Vagina (tissue), 2 donors: Measurements from ENCODE around the gene F2RL3. TPM values are rescaled to one million over a fixed set of nuclear protein-coding genes. Genes with fewer than 3 reads are reported as not detected.

Source experiments
- DNase-seq, 2 donors: peaks; one replicate each; pipeline ENCODE4 v3.0.0-alpha.2; 2017; ENCODE audit errors: extremely low spot score in 2 of 2
- H3K27ac ChIP-seq: fragments of 200-600 bp; sonication (generic); one replicate; pipeline ENCODE4 v1.5.1; 2019
- H3K27me3 ChIP-seq: fragments of 200-600 bp; sonication (generic); one replicate; pipeline ENCODE4 v1.5.1; 2019
- H3K36me3 ChIP-seq, 2 donors: fragments of 200-600 bp; sonication (generic); one replicate each; pipeline ENCODE4 v1.5.1; 2017 to 2019
- H3K4me1 ChIP-seq: fragments of 200-600 bp; sonication (generic); one replicate; pipeline ENCODE4 v1.5.1; 2019
- H3K4me3 ChIP-seq, 2 donors: fragments of 200-600 bp; sonication (generic); 1 replicate in 1 of 2; 2 replicates in 1 of 2; pipeline ENCODE4 v1.5.1; 2016 to 2019
- H3K9me3 ChIP-seq: fragments of 200-600 bp; sonication (generic); one replicate; pipeline ENCODE4 v1.5.1; 2019
- POLR2A ChIP-seq, 2 donors: fragments of 450-650 bp; IDR thresholded peaks; one replicate each; pipeline ENCODE4 v1.6.1; 2017; ENCODE audit warnings: antibody characterized with exemption in 2 of 2, mild to moderate bottlenecking in 2 of 2, moderate library complexity in 2 of 2
- POLR2AphosphoS5 ChIP-seq, 2 donors: sonication (generic); formaldehyde crosslinking; IDR thresholded peaks; one replicate each; pipeline ENCODE4 v1.9.0; 2017; ENCODE audit warnings: antibody characterized with exemption in 2 of 2, mild to moderate bottlenecking in 2 of 2, low read depth in 1 of 2; ENCODE audit not compliant: insufficient read depth in 1 of 2
- intact Hi-C: fragments of 100-400 bp; cut with DNase I; formaldehyde crosslinking; loops from one replicate; pipeline ENCODE4 v1.15.1; 2023
- total RNA-seq: library from RNA; depleted of rRNA; stranded (reverse); fragments of >200 nt; gene quantifications from one replicate; pipeline ENCODE4 v1.2.3, GENCODE V29; 2016
- TF ChIP-seq, protein P1 (sequence below), 3 experiments: fragments of 450-650 bp in 2 of 3; fragments of 200-600 bp in 1 of 3; sonication (generic) in 1 of 3; IDR thresholded peaks; one replicate each; pipeline ENCODE4 v1.5.1; 2017 to 2019; ENCODE audit warnings: antibody characterized with exemption in 3 of 3, mild to moderate bottlenecking in 2 of 3, moderate library complexity in 2 of 3

F2RL3 gene
- total RNA-seq, 1 donor from 2014 or later = 8.3 TPM

DNA sequence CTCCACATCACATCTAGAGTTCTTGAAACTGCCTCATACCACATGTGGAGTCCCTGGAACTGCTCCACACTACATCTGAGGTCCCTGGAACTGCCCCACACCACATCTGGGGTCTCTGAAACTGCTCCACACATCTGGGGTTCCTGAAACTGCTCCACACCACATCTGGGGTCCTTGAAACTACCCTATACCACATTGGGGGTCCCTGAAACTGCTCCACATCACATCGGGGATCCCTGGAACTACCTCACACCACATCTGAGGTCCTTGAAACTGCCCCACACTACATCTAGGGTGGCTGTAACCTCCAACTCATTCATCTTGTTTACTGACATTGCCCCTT lies 33.8 kb downstream of the F2RL3 start:
- Histone ChIP-seq H3K9me3 (no peaks in the 10 kb centered on the region), H3K4me3 (no peak overlapping the region), H3K36me3 (no peaks in the 10 kb centered on the region), H3K27ac (no peak overlapping the region), H3K27me3 (no peaks in the 10 kb centered on the region), H3K4me1 (no peaks in the 10 kb centered on the region)
- intact Hi-C loops = no loop called here
- TF ChIP-seq, protein P1, sequence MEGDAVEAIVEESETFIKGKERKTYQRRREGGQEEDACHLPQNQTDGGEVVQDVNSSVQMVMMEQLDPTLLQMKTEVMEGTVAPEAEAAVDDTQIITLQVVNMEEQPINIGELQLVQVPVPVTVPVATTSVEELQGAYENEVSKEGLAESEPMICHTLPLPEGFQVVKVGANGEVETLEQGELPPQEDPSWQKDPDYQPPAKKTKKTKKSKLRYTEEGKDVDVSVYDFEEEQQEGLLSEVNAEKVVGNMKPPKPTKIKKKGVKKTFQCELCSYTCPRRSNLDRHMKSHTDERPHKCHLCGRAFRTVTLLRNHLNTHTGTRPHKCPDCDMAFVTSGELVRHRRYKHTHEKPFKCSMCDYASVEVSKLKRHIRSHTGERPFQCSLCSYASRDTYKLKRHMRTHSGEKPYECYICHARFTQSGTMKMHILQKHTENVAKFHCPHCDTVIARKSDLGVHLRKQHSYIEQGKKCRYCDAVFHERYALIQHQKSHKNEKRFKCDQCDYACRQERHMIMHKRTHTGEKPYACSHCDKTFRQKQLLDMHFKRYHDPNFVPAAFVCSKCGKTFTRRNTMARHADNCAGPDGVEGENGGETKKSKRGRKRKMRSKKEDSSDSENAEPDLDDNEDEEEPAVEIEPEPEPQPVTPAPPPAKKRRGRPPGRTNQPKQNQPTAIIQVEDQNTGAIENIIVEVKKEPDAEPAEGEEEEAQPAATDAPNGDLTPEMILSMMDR (IDR thresholded peaks at IDR 0.05) = no peak
- TF ChIP-seq POLR2A (IDR thresholded peaks at IDR 0.05) (no peak), POLR2AphosphoS5 (IDR thresholded peaks at IDR 0.05; ENCODE audit: insufficient read depth in 1 of 2, low read depth in 1 of 2) (no peak)
- DNase-seq = no peak

DNA sequence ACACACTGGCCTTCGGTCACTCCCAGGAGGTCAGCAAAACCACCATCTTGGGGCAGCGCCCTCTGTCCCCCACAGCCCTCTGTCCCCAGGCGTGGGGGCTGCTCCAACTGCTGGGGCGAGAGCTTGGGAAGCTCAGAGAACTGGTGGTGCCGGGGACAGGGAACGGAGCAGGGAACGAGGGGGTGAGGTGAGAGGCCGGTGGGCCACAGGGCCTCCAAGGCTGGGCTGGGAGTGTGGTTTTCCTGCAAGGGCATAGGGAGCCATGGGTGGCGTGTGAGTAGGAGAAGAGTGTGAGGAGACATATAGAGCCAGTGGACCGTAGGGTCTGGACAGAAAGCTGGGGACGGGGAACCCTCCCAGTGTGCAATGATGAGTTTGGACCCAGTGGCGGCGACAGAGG lies 34.1 kb downstream of the F2RL3 start:
- Histone ChIP-seq H3K9me3 (no peaks in the 10 kb centered on the region), H3K27ac (no peak overlapping the region), H3K4me3 (no peak overlapping the region), H3K27me3 (no peaks in the 10 kb centered on the region), H3K36me3 (no peaks in the 10 kb centered on the region), H3K4me1 (no peaks in the 10 kb centered on the region)
- intact Hi-C loops = no loop called here
- no peak for TF ChIP-seq POLR2A (IDR thresholded peaks at IDR 0.05)
- TF ChIP-seq POLR2AphosphoS5 (IDR thresholded peaks at IDR 0.05; ENCODE audit: insufficient read depth in 1 of 2, low read depth in 1 of 2) = no peak
- TF ChIP-seq, protein P1 (IDR thresholded peaks at IDR 0.05) = no peak
- no peak for DNase-seq

DNA sequence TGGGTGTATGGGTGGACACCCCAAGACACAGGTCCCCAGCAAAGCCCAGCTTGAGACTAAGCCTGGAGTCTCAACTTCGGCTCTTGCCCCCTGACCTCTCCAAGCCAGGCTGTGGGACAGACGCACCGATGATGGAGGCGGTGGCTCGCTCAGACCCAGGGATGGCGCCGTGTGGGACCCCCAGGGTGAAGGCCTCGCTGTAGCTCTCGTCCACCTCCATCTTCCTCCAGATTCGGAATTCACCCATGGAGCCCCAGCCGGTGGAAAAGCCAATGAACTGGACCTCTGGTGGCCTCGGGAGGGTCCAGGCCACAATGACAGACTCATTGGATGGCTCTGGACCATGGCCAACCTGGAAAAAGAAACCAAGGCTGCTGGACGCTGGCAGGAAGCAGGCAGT lies 39.1 kb downstream of the F2RL3 start:
- DNase-seq = peak in 1 of 2 donors; percentile 62
- intact Hi-C loops = no loop called here
- Histone ChIP-seq H3K9me3 (no peaks in the 10 kb centered on the region), H3K4me1 (no peaks in the 10 kb centered on the region), H3K27ac (no peak overlapping the region), H3K36me3 (no peaks in the 10 kb centered on the region), H3K27me3 (no peaks in the 10 kb centered on the region), H3K4me3 (no peak overlapping the region)
- TF ChIP-seq POLR2AphosphoS5 (IDR thresholded peaks at IDR 0.05; ENCODE audit: insufficient read depth in 1 of 2, low read depth in 1 of 2) = no peak
- TF ChIP-seq POLR2A (IDR thresholded peaks at IDR 0.05) = no peak
- TF ChIP-seq, protein P1 (IDR thresholded peaks at IDR 0.05) = no peak

DNA sequence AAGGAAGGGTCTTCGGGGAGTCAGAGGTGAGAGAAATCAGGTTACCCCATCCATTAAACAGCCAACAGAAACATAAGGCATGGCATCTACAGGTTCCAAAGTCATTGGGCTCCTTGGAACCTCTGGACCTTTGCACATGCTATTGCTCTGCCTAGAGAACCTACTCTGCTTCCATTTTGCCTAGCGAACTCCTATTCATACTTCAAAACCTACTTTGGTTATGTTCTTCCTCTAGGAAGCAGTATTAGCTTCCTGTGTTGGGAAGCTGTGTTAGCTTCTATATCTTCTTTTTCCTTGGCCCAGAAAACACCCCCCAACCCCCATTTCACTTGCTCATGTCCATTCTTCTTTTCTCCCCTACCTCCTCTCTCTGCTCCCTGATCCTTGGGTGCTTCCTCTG lies 39.6 kb downstream of the F2RL3 start:
- DNase-seq = no peak
- intact Hi-C loops = no loop called here
- Histone ChIP-seq H3K4me3 (no peak overlapping the region), H3K9me3 (no peaks in the 10 kb centered on the region), H3K4me1 (no peaks in the 10 kb centered on the region), H3K27ac (no peak overlapping the region), H3K36me3 (no peaks in the 10 kb centered on the region), H3K27me3 (no peaks in the 10 kb centered on the region)
- TF ChIP-seq POLR2A (IDR thresholded peaks at IDR 0.05) = no peak
- no peak for TF ChIP-seq POLR2AphosphoS5 (IDR thresholded peaks at IDR 0.05; ENCODE audit: insufficient read depth in 1 of 2, low read depth in 1 of 2)

DNA sequence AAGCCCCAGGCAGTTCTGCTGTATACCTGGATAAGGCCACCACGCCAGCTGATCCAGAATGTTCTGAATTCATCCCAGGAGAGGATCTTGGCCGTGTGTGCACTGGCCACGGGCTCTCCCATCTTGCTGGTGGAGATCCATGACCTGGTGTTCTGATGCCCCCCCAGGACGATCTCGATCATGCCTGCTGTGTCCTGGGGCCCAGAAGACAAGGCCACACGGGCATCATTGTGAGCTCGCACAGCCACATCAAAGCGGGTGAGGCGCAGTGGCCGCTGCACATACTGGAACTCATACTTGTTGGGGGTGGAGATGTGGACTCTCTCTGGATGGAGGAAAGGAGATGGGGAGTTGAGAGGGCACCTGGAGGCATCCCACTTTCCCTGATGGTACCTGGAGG lies 40.1 kb downstream of the F2RL3 start:
- Histone ChIP-seq H3K27me3 (no peaks in the 10 kb centered on the region), H3K4me1 (no peaks in the 10 kb centered on the region), H3K9me3 (no peaks in the 10 kb centered on the region), H3K27ac (no peak overlapping the region), H3K36me3 (no peaks in the 10 kb centered on the region), H3K4me3 (no peak overlapping the region)
- intact Hi-C loops = no loop called here
- no peak for DNase-seq
- TF ChIP-seq, protein P1 (IDR thresholded peaks at IDR 0.05) = no peak
- TF ChIP-seq POLR2AphosphoS5 (IDR thresholded peaks at IDR 0.05; ENCODE audit: insufficient read depth in 1 of 2, low read depth in 1 of 2) (no peak), POLR2A (IDR thresholded peaks at IDR 0.05) (no peak)

DNA sequence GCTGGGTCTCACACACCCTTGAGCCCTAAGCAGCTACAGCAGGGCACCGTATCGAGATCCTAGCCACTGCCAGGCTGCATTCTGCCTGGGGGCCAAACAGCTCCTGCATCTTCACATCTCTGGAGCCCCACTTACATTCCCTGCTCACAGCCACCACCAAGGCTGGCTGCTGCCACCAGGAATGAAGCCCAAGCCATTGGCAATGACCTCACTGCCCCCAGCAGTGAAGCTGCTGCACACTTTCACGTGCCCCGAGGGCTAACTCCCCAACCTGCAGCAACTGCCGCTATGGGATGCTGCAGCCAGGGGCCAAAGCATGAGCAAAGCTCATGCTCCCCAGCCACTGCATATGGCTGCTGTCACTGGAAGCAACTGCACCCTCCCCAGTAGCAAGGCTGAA lies 42.0 kb downstream of the F2RL3 start:
- H3K4me3 ChIP-seq = no peak overlapping the region
- H3K36me3 ChIP-seq = no peaks in the 10 kb centered on the region
- no peaks in the 10 kb centered on the region for H3K4me1 ChIP-seq
- no peaks in the 10 kb centered on the region for H3K9me3 ChIP-seq
- intact Hi-C loops = no loop called here
- DNase-seq = no peak
- H3K27ac ChIP-seq = no peak overlapping the region
- TF ChIP-seq POLR2AphosphoS5 (IDR thresholded peaks at IDR 0.05; ENCODE audit: insufficient read depth in 1 of 2, low read depth in 1 of 2) = no peak
- no peak for TF ChIP-seq POLR2A (IDR thresholded peaks at IDR 0.05)
- TF ChIP-seq, protein P1 (IDR thresholded peaks at IDR 0.05) = no peak
- no peaks in the 10 kb centered on the region for H3K27me3 ChIP-seq
